Raji (cell line): Measurements from ENCODE around the gene ARL3.

Experiments
- POLR2A ChIP-seq: IDR thresholded peaks from 2 replicates; pipeline ENCODE4 v1.6.1; 2011; ENCODE audit warnings: low read depth, low read length, control low read depth; ENCODE audit not compliant: insufficient read depth

Gene ARL3

GRCh38 chr10:102720337-102720736 lies 6.1 kb upstream of the ARL3 start:
- no peak for TF ChIP-seq POLR2A

- TF ChIP-seq POLR2A, result no peak
These were observed 4.0 kb upstream of the ARL3 start for GRCh38 chr10:102718220-102718619.

- TF ChIP-seq POLR2A, result no peak
These were observed 1.7 kb upstream of the ARL3 start for GRCh38 chr10:102715880-102716279.

- peak; percentile 86 for TF ChIP-seq POLR2A
These were observed 641 bp upstream of the ARL3 start, which contains the start of gene SFXN2 for GRCh38 chr10:102714621-102715455. SFXN2 (plus strand) TSS chr10:102714636; CDS start chr10:102726637, 12,001 bp downstream.

- no peak for TF ChIP-seq POLR2A
These were observed 721 bp downstream of the ARL3 start for GRCh38 chr10:102713539-102713813.

GRCh38 chr10:102712843-102713538 lies 1.2 kb downstream of the ARL3 start:
- no peak for TF ChIP-seq POLR2A

GRCh38 chr10:102712089-102712488 lies 2.1 kb downstream of the ARL3 start:
- TF ChIP-seq POLR2A, result no peak

- no peak for TF ChIP-seq POLR2A
These were observed 3.6 kb downstream of the ARL3 start for GRCh38 chr10:102710609-102711008.

GRCh38 chr10:102705531-102705930 lies 8.7 kb downstream of the ARL3 start:
- TF ChIP-seq POLR2A, result no peak

GRCh38 chr10:102704915-102705314 lies 9.3 kb downstream of the ARL3 start:
- TF ChIP-seq POLR2A, result no peak

GRCh38 chr10:102702742-102703141 lies 11.5 kb downstream of the ARL3 start:
- TF ChIP-seq POLR2A, result no peak

- TF ChIP-seq POLR2A, result no peak
These were observed 12.4 kb downstream of the ARL3 start for GRCh38 chr10:102701796-102702195.

- TF ChIP-seq POLR2A, result no peak
These were observed 12.9 kb downstream of the ARL3 start for GRCh38 chr10:102701272-102701671.

GRCh38 chr10:102698894-102699293 lies 15.3 kb downstream of the ARL3 start:
- no peak for TF ChIP-seq POLR2A

GRCh38 chr10:102696736-102697135 lies 17.5 kb downstream of the ARL3 start:
- TF ChIP-seq POLR2A, result no peak

- TF ChIP-seq POLR2A, result no peak
These were observed 22.7 kb downstream of the ARL3 start for GRCh38 chr10:102691285-102692066.
